ENCODE data around the gene F2RL3.
"Not testable (repeated sequence)": the region's sequence is repeated elsewhere in the genome, so short reads cannot be mapped to it uniquely, and the experiment has no call there.

F2RL3 gene

DNA sequence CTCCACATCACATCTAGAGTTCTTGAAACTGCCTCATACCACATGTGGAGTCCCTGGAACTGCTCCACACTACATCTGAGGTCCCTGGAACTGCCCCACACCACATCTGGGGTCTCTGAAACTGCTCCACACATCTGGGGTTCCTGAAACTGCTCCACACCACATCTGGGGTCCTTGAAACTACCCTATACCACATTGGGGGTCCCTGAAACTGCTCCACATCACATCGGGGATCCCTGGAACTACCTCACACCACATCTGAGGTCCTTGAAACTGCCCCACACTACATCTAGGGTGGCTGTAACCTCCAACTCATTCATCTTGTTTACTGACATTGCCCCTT, 33.8 kb downstream of the F2RL3 start:
- DNase-seq (ENCODE audit: low read depth), result no peak

GRCh38 chr19:16922949-16923348, 34.1 kb downstream of the F2RL3 start:
- DNase-seq (ENCODE audit: low read depth), result no peak

GRCh38 chr19:16927883-16928282, 39.1 kb downstream of the F2RL3 start:
- no peak for DNase-seq (ENCODE audit: low read depth)

GRCh38 chr19:16928351-16928750, 39.6 kb downstream of the F2RL3 start:
- no peak for DNase-seq (ENCODE audit: low read depth)

- DNase-seq (ENCODE audit: low read depth), result no peak
Observed at GRCh38 chr19:16928916-16929315, 40.1 kb downstream of the F2RL3 start.

- DNase-seq (ENCODE audit: low read depth), result no peak
Observed at GRCh38 chr19:16930753-16931152, 42.0 kb downstream of the F2RL3 start.

DNA sequence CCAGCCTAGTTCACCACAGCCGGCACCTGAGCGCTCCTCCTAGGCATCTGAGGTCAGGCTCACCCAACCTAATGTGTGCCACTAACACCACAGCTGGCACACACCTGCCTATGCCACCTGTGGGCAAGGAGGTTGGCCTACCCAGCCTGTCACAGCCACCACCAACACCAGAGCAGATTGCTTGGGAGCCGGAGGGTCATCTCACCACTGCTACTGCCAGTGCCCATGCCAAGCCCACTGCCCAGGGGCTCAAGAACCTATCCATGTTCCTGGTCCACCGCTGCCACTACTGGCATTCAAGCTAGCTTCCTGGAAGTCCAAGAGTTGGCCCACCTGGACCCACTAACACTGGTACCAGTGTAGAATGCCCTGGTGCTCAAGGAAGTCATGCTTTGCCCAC, 42.5 kb downstream of the F2RL3 start:
- no peak for DNase-seq (ENCODE audit: low read depth)

- no peak for DNase-seq (ENCODE audit: low read depth)
Observed at GRCh38 chr19:16934489-16934888, 45.7 kb downstream of the F2RL3 start.

GRCh38 chr19:16936901-16937300, 48.1 kb downstream of the F2RL3 start:
- DNase-seq (ENCODE audit: low read depth), result no peak

DNA sequence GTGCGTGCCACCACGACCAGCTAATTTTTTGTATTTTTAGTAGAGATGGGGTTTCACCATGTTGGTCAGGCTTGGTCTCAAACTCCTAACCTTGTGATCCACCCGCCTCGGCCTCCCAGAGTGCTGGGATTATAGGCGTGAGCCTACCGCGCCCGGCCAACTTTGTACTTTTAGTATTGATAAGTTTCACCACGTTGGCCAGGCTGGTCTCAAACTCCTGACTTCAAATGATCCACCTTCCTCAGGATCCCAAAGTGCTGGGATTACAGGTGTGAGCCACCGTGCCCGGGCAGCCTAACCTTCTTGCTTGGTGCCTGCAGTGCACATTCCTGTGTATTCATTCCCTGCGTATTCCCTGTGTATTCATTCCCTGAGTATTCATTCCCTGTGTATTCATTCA, 49.0 kb downstream of the F2RL3 start:
- DNase-seq (ENCODE audit: low read depth), result not testable (repeated sequence)

- no peak for DNase-seq (ENCODE audit: low read depth)
Observed at GRCh38 chr19:16938211-16938610, 49.4 kb downstream of the F2RL3 start.

GRCh38 chr19:16940063-16940462, 51.3 kb downstream of the F2RL3 start:
- not testable (repeated sequence) for DNase-seq (ENCODE audit: low read depth)

DNA sequence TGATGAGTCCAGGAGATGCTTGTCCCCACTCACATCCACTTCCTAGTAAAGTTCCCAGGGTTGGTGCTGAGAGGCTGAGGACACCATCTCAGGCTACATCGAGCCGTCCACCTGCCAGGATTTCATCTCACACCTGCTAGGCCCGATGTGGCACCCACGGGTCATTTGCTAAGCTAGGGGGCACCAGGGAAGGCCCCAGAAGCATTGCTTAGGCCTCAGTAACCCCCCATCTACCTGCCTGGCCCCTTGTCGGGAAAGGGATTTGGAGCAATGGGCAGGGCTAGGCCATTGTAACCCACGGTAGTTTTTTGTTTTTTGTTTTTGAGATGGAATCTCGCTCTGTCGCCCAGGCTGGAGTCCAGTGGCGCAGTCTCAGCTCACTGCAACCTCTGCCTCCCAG, 51.8 kb downstream of the F2RL3 start:
- DNase-seq (ENCODE audit: low read depth), result no peak
